OCI-LY1 (cell line): ENCODE results near the gene SPANXN3.

ENCODE experiments used
- H2AFZ ChIP-seq: fragments of 200-600 bp; sonication (generic), shearing (Covaris generic); 2 replicates; pipeline ENCODE4 v1.6.0; 2014; ENCODE audit warnings: antibody characterized with exemption, mild to moderate bottlenecking, low read length
- H3F3A ChIP-seq: fragments of 200-600 bp; sonication (generic), shearing (Covaris generic); 2 replicates; pipeline ENCODE4 v1.6.0; 2014; ENCODE audit warnings: mild to moderate bottlenecking, antibody characterized with exemption, low read length, moderate library complexity; ENCODE audit not compliant: insufficient read depth
- H3K27ac ChIP-seq: fragments of 200-600 bp; sonication (generic); 2 replicates; pipeline ENCODE4 v1.5.1; 2014; ENCODE audit warnings: low read length, mixed run types, mild to moderate bottlenecking, low read depth; ENCODE audit not compliant: poor library complexity, severe bottlenecking
- H3K27me3 ChIP-seq: fragments of 200-600 bp; sonication (generic); 2 replicates; pipeline ENCODE4 v1.6.0; 2014; ENCODE audit warnings: antibody characterized with exemption, mild to moderate bottlenecking, low read length, moderate library complexity; ENCODE audit not compliant: insufficient read depth
- H3K36me3 ChIP-seq: fragments of 200-600 bp; sonication (generic); 2 replicates; pipeline ENCODE4 v1.6.1; 2014; ENCODE audit warnings: mild to moderate bottlenecking, antibody characterized with exemption, low read length, moderate library complexity, mixed read lengths; ENCODE audit not compliant: insufficient read depth
- H3K4me1 ChIP-seq: fragments of 200-600 bp; sonication (generic); 2 replicates; pipeline ENCODE4 v1.5.1; 2014; ENCODE audit warnings: mild to moderate bottlenecking, low read length, moderate library complexity; ENCODE audit not compliant: insufficient read depth, severe bottlenecking
- H3K4me2 ChIP-seq: fragments of 200-600 bp; sonication (generic), shearing (Covaris generic); 2 replicates; pipeline ENCODE4 v1.6.1; 2014; ENCODE audit warnings: low read length
- H3K4me3 ChIP-seq: fragments of 200-600 bp; sonication (generic); 2 replicates; pipeline ENCODE4 v1.5.1; 2014; ENCODE audit warnings: low read length, low read depth, mild to moderate bottlenecking, mixed read lengths; ENCODE audit not compliant: poor library complexity, severe bottlenecking
- H3K79me2 ChIP-seq: fragments of 200-600 bp; shearing (Covaris generic); 2 replicates; pipeline ENCODE4 v1.6.1; 2016; ENCODE audit warnings: mixed run types, low read length, mixed read lengths; ENCODE audit not compliant: insufficient read depth
- H3K9ac ChIP-seq: fragments of 200-600 bp; sonication (generic), shearing (Covaris generic); 2 replicates; pipeline ENCODE4 v1.6.1; 2014; ENCODE audit warnings: mild to moderate bottlenecking, low read length, mixed read lengths
- H3K9me2 ChIP-seq: fragments of 200-600 bp; sonication (generic), shearing (Covaris generic); 2 replicates; pipeline ENCODE4 v1.6.1; 2014; ENCODE audit warnings: low read depth, mild to moderate bottlenecking, low read length, mixed read lengths
- H3K9me3 ChIP-seq: fragments of 200-600 bp; shearing (Covaris generic); 2 replicates; pipeline ENCODE4 v1.6.1; 2014; ENCODE audit warnings: low read length, mixed read lengths
- H4K20me1 ChIP-seq: fragments of 200-600 bp; sonication (generic), shearing (Covaris generic); 2 replicates; pipeline ENCODE4 v1.6.0; 2016; ENCODE audit warnings: mild to moderate bottlenecking, low read length; ENCODE audit not compliant: insufficient read depth
- EZH2 ChIP-seq: fragments of 200-600 bp; sonication (generic), shearing (Covaris generic); IDR thresholded peaks from 2 replicates; pipeline ENCODE4 v1.8.0; 2017; ENCODE audit warnings: borderline replicate concordance, mixed run types, mild to moderate bottlenecking, antibody characterized with exemption, low read length, moderate library complexity, mixed read lengths
- TF ChIP-seq, protein P1 (sequence below): fragments of 200-600 bp; sonication (generic), shearing (Covaris generic); IDR thresholded peaks from 2 replicates; pipeline ENCODE4 v1.5.1; 2017; ENCODE audit warnings: mild to moderate bottlenecking, antibody characterized with exemption, low read length, moderate library complexity, mixed read lengths

The SPANXN3 gene

DNA sequence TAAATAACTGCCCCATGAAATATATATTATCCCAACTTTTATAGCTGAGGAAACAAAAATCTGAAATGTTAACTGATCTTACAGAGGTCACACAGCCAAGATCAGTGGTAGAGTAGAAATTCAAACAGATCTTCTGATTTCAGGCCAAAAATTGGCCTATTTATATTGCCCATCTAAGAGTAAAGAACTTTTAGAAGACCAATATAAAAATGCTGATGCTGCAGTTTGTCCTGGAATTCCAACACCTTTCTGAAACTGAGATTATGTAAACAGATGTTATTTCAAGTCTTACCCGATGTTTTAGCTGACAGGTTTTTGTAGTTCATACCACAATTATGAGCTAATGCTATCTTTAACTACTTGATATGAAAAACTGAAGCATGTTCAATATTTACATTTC is 51.1 kb downstream of the SPANXN3 start:
- Histone ChIP-seq H3K79me2 (no peaks in the 10 kb centered on the region), H3F3A (no peaks in the 10 kb centered on the region), H3K4me2 (no peak overlapping the region), H3K9me3 (no peaks in the 10 kb centered on the region), H3K9me2 (no peaks in the 10 kb centered on the region), H2AFZ (no peak overlapping the region), H3K27ac (no peak overlapping the region), H3K4me1 (no peaks in the 10 kb centered on the region), H3K27me3 (no peaks in the 10 kb centered on the region), H3K4me3 (no peak overlapping the region), H3K36me3 (no peaks in the 10 kb centered on the region), H3K9ac (no peak overlapping the region), H4K20me1 (no peaks in the 10 kb centered on the region)
- TF ChIP-seq, protein P1, sequence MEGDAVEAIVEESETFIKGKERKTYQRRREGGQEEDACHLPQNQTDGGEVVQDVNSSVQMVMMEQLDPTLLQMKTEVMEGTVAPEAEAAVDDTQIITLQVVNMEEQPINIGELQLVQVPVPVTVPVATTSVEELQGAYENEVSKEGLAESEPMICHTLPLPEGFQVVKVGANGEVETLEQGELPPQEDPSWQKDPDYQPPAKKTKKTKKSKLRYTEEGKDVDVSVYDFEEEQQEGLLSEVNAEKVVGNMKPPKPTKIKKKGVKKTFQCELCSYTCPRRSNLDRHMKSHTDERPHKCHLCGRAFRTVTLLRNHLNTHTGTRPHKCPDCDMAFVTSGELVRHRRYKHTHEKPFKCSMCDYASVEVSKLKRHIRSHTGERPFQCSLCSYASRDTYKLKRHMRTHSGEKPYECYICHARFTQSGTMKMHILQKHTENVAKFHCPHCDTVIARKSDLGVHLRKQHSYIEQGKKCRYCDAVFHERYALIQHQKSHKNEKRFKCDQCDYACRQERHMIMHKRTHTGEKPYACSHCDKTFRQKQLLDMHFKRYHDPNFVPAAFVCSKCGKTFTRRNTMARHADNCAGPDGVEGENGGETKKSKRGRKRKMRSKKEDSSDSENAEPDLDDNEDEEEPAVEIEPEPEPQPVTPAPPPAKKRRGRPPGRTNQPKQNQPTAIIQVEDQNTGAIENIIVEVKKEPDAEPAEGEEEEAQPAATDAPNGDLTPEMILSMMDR: no peak
- TF ChIP-seq EZH2: no peak

DNA sequence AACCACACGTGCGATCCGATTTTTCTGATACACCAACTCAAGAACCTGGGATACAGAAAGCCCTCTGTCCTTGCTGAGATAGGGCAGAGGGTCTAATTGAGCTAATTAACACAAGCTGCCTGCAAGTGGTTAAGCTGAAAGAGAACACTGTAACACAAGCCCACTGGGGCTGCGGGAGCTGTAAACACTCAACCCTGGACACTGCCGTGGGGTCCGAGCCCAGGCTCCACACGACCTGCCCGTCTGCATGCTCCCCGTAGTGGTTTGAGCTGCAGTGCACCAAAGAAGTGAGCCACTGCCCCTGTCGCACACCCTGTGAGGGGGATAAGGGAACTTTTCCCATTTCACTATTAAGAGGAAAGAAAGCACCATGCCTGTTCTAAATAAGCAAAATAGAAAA is 54.6 kb downstream of the SPANXN3 start:
- no peak overlapping the region for H2AFZ ChIP-seq
- no peaks in the 10 kb centered on the region for H3K27me3 ChIP-seq
- no peaks in the 10 kb centered on the region for H3K36me3 ChIP-seq
- no peaks in the 10 kb centered on the region for H3K9me2 ChIP-seq
- H3K79me2 ChIP-seq: no peaks in the 10 kb centered on the region
- H4K20me1 ChIP-seq: no peaks in the 10 kb centered on the region
- H3K27ac ChIP-seq: no peak overlapping the region
- H3K4me3 ChIP-seq: no peak overlapping the region
- H3F3A ChIP-seq: no peaks in the 10 kb centered on the region
- H3K9ac ChIP-seq: no peak overlapping the region
- no peaks in the 10 kb centered on the region for H3K9me3 ChIP-seq
- no peak overlapping the region for H3K4me2 ChIP-seq
- no peak for TF ChIP-seq EZH2
- TF ChIP-seq, protein P1: no peak
- H3K4me1 ChIP-seq: no peaks in the 10 kb centered on the region

DNA sequence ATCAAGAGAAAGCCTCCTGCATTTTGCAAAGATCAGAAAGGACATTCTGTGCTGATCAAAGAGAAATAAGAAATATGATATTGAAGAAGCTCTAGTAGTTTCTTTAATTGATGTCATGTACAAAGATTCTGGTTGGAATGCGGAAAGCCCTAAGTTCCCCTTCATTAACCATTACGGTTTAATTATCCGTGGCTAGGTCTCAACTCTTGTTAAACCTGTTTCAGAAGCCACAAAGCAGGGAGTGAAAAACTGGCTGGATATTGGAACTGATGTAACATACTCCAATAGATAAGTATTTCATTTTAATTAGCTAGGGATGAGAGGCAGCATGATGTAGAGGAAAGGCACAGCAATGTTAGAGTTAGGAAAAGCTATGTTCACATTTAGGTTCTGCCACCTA is 55.7 kb downstream of the SPANXN3 start:
- H2AFZ ChIP-seq: no peak overlapping the region
- H3K27ac ChIP-seq: no peak overlapping the region
- no peak overlapping the region for H3K9ac ChIP-seq
- no peaks in the 10 kb centered on the region for H4K20me1 ChIP-seq
- H3K79me2 ChIP-seq: no peaks in the 10 kb centered on the region
- no peak overlapping the region for H3K4me3 ChIP-seq
- no peaks in the 10 kb centered on the region for H3K9me2 ChIP-seq
- H3K36me3 ChIP-seq: no peaks in the 10 kb centered on the region
- TF ChIP-seq EZH2: no peak
- TF ChIP-seq, protein P1: no peak
- no peaks in the 10 kb centered on the region for H3K4me1 ChIP-seq
- no peaks in the 10 kb centered on the region for H3K9me3 ChIP-seq
- no peaks in the 10 kb centered on the region for H3F3A ChIP-seq
- H3K27me3 ChIP-seq: no peaks in the 10 kb centered on the region
- no peak overlapping the region for H3K4me2 ChIP-seq
